SW480 (cell line): ENCODE results near the gene PAK6.
A peak's percentile ranks its signal among the peaks of the same experiment; 100 is the strongest.

Source experiments
- DNase-seq: peaks from one replicate; pipeline ENCODE4 v3.0.0-alpha.2; 2016; ENCODE audit warnings: low spot score

Gene PAK6

DNA sequence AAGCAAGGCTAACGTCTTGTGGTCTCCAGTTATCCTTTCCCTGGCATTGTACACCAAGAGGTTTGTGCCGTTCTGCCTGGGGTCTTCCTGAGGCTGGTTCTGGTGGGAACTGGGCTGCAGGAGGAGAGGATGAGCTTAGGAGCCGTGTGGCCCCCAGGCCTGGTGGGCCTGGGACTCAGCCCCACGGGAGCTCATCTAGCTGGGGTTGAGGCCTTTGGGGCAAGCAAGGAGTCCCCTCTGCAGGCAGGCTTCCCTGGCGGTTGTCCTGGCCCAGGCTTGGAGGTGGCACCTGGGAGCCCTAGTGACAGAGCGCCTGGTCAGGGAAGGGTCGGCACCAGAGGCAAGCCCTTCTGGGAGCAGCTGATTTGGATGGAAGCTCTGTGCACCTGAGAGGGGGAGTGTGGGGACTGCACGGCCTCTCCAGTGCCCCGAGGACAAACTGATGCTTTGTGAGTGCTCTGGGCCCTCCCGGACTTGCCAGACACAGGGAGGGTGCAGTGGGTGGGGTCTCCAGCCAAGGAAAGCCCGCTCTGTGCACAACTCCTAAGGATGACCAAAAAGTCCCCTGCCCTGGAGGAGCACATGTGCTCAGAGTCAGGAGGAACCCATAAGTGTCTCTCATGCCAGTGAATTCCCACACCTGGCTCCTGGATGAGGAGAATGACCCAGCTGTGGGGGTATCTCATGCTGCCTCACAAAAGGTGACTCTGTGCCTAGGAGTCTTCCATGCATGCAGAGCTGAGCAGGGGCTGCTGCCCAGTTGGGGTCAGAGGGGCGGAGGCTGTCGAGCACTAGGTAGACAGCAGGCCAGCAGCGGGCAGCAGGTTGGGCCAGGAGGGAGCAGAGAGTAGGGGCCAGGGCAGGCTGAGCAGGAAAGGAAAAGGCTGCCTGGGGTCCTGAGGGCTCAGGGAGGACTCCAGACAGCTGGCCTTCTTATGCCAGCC is 2.7 kb downstream of the PAK6 start:
- no peak for DNase-seq

DNA sequence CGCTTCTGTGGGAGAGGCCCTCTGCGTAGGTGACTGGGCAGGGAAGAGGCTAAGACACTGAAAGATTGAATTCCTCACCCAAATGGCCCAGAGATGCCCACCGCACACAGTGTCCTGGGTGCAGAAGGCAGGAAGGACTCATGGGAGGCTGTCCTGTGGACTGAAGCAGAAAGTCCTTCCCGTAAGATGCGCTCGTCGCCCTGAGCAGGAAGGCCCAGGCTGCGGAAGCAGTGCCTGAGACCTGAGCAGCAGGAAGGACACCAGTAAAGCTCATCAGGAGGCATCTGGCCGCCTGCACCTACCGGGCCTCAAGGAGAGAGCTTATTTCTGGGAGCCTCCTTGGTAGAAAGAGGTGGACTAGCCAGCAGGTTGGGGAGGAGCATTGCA is 3.3 kb downstream of the PAK6 start:
- DNase-seq, result no peak

DNA sequence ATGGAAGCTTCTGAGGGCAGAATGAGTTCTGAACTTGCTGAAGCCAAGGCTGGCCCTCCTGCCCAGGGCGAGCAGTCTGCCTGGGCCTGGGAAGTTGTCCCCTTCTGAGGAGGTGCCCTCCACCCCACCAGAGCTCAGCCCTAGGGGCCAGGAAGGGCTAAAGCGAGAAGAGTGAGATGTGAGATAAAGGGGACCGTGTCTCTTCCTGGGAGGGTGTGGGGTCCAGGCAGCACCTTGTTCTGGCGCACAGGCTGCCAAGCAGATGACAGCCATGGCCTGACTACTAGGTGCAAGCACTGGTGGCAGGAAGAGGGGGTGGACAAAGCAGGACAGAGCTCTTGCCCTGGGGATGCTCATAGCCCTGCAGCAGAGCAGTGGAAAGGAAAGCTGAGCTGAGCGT is 3.7 kb downstream of the PAK6 start:
- DNase-seq, result no peak

DNA sequence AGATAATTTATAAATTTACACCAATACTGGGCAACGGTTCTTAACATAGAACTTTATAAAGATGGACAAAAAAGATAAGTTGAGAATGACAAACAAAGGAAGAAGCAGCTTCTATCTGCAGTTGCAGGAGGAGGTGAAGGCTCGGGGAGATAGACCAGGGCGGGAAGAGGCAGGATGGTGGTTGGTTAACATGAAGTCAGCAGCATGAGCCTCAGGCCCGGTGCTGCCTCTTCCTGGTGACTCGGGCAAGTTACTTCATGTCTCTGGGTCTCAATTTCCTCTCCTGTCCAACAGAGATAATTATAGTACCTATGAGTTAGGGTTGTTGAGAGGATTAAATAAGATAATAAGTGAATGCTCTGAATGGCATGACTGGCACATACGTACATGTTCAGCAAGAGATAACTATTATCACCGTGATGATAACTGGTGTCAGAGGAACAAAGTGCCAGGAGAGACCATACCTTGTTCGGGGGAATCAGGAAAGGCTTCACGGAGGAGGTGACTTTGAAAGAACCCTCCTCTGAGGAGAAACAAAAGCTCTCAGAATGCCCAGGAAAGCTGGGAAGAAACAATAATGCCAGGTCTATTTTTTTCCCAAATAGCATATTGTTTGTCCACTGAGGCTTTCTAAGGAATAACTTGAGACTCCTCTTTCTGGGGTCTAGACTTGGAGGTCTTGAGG is 4.4 kb downstream of the PAK6 start:
- DNase-seq, result no peak

DNA sequence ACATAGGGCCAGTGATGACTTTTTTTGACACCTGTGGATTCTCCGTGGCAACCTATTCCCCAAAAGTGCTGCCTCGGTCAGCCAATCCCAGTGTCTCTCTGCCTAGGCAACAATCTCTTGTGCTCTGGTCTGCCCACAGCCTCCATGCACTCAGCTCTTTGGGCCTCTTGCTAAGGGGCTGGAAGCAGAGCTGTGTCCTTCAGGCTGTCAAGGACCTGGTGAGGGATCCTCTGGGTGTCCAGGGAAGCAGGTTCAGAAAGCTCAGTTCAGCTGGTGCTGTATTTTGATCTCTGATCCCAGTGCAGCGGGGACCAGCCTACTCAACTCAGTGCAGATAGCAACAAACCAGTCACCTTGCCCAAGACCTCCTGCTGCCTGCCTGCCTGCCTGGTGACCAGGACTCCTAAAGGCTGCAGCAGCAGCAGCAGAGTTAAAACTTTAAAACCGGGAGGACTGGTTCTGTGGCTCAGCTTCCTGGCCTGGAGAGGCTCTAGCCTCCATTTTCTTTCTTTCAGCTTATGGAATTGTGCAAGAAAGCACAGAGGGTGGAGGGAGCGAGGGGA is 6.2 kb downstream of the PAK6 start:
- no peak for DNase-seq

DNA sequence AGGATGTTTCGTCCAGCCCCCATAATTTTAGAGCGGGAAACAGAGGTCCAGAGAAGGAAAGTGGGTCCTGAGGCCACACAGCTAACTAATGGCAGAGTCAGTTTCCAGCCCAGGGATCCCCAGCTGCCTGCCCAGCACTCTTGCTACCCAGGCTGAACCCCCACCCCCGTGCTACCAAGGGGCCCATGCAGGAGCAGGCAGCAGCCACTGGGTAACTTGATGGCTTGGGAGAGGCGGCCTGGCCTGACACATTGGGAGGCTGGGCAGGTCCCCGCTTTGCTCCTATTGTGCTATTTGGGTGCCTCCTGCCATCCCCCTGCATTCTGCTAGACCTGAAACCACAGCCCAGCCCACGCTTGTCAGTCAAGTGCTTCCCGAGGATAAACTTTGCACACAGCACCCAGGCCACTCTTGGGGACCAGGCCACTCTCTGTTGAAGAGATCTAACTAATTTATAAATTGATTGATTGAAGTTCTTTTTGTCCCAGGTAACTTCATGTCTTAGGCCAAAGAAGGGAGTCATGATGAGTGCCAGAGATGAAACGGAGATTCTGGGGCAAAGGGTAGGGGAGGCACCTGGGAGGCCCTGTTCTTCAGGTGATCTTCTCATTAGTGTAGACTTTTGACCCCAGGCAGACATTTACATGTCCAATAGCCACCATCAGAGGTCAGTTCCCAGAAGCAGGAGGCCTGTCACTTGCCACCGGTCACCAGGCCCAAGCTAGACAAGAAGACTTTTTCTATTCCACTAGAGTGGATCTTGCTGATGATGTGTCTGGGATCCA is 7.0 kb downstream of the PAK6 start:
- no peak for DNase-seq

DNA sequence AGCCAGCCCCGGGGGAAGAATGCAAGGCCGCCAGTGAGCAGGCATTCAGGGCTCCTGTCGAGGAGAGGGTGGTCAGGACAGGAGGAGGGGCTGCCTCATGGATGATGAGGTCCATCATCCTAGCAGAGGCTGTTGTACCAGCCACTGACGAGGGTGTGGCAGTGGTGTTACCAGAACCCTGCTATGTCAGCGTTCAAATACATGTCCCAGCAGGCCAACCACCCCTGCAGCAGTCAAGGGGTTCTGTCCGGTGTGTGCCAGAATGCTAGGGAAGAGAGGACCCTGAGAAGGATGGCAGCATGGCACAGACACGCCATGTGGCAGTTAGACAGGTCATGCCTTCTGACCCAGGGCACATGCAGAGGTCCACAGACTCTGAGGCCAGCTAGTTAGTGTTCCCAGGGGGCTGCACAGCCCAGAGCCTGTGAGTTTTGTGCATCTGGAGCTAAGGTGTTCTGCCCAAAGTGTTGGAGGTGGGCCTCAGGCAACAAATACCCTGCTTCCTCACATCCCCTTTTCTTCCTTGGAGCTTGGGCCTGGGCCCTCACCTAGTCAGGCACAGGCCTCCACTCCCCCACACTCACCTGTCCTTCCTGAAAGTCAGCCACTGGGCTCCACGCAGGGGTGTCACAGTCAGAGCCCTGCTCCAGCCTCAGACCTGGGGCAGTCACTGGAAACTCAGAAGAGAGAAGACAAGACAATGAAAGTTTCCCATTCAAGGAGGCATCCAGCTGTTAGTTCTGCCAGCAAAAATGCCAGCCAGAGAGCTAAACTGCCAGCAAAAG is 7.8 kb downstream of the PAK6 start:
- no peak for DNase-seq

DNA sequence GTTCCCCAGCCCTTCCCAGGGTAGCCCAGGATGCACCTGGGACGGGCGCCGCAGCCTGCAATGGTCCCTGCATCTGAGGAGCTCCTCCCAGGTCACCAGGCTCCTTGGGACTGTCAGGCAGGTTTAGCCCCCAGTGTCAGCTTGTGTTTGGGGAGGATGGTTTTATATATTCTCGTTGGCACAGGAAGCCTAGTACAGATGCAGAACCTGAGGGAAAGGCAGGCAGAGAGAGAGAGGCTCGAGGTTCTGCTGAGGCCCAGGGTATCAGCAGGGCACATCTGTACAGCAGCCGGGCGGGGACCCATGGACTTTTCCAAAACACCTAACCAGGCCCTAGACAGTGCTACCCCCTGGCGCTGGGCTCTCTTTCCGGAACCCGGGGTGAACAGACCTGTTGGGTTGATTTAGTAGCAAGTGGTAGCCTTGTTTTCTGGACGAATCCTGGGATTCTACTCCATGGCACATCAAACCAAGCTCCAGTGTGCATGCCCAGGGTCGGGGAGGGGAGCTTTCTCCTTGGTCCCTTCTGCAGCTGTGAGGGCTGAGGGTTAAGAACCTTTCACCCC is 8.6 kb downstream of the PAK6 start:
- no peak for DNase-seq

DNA sequence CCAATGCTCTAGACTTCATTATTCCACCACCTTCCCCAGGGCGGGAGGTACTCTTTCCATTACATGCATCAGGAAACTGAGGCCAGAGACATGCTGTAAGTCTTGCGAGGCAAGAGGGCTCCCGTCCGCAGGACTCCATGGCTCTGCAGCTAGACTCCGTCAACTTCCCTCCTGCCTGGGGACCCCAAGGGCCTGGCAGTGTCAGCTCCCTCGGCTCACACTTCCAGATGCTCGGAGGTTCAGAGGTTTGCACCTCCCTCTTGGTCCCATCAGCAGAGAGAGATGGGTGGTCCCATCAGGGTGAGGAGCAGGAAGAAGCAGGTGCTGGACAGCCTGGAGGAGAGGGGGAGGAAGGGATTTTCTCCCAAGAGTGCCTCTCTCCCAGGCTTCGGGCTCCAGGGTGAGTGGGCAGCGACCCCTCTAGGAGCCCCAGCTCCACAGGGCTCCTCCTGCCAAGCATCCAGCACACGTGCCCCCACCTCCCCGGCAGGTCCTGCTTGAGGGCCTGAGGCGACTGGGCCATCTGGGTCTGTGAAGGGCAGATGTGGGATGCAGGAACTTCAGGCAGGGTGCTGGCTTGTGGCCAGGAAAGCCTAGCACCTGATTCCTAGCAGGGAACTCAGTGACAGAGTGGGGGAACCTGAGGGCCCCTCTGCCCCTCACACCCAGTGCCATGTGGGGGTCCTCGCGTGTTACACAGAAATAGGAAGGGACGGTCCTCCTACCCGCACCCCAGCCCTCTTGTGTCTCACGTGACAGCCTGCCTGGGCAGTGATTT is 9.3 kb downstream of the PAK6 start:
- DNase-seq, result no peak

DNA sequence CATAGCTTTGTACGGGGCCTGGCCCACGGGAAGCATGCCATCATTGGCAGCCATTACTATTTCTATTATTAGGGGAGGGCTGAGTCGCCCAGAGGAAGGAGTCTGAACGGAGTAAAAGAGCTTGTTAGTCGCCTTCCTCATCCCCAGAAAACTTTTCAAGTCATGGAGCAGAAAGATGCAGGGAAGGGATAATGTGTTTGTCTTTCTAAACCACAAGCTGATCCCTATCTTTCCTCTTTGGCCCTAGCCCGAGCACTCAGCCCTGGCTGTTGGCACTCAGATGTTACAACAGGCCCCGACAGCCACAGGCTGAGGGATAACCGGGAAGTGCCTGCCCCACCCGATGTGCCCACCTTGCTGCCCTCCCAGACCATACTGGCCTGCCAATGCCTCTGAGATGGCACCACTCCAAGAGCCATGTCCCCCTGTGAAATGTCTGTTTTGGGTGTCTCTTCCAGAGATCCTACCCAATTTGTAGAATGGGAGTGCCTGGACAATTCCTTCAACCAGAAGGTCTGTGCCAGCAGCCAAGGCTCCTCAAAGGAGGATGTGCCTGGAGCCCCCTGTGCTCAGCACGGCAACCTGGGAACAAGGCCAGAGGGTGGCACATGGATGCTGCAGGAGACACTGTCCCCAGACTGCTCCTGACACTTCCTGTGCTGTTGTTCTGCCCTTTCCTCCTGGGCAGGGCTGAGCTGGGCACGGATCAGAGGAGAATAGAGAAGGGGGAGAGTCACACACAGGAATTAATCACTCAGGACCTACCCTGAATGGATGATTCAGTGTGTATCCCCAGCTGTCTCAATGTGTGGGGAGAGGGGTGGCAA is 10.8 kb downstream of the PAK6 start:
- DNase-seq, result no peak

DNA sequence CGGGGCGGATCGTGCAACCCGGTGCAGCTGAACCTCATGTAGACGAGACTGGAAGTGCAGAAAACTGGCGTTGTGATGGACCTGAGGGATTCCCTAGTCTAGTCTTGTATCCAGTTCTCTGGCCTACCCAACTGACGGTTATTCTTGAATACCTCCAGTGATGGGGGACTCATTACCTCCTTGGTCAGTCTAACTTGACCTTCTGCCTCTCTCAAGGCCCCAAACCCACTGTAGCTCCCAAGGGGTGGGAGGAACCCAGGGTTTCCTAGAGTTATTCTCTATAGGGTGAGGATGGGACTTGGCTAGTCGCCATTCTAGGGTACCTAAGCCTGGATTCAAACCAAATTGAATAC is 11.4 kb downstream of the PAK6 start:
- no peak for DNase-seq

DNA sequence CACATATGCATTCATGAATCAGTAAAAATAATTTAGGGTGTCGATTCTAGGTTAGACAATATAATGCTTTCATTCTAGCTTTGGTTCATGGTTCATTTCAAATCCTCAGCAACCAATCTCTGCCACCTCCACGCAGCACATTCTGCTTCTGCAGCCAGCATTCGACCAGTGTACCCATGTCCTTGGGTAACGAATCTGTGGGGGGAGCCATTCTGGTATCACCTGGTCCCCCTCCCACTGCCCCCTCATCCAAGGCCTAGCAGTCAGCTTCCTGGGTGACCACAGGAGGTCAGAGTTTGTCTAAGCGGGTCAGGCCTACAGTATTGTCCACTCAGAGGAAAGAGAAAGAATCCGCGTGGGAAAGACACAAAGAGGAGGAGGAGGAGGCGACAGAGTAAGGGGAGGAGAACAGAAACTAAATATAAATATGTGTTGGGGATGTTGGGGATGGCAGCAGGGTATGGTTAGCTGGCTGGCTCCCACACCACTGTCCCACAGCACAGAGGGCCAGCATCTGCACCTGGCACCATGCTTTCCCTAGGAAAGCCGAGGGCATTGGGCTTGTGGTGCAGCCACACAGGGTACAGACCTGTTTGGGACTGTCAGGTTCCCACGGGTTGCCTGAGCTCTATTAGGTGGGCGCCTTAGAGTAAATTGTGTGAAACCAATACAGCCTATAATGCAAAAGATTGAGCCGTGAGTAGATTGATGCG is 12.1 kb downstream of the PAK6 start:
- DNase-seq, result no peak

DNA sequence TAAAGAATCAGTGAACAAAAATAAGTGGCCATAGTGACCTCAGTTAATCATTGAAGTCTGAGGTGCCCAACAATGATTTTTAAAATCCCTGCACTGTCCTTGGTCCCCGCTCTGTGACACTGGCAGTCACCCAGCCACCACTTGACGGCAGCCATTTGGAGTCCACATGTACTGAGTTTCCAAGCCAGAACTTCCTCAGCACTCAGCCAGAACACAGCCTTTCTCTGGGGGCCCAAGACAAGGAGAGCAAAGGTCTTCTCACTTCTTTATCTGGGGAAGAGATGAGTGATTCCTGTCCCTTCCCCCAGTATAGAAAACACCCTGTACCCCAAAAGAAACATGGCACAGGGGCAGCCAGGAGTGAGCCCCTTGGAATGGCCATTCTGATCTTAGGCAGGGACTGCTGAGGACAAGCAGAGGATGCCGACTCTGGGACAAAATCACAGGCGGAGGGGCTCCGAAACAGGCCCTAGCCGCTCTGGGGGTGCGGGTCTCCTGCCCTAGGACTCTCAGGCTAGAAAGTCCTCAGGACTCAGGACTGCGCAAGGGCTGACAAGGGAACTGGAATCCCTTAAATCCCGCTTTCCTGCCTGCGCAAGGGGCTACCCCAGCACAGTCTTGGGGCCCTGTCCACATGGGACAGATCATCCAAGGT is 12.8 kb downstream of the PAK6 start:
- no peak for DNase-seq

DNA sequence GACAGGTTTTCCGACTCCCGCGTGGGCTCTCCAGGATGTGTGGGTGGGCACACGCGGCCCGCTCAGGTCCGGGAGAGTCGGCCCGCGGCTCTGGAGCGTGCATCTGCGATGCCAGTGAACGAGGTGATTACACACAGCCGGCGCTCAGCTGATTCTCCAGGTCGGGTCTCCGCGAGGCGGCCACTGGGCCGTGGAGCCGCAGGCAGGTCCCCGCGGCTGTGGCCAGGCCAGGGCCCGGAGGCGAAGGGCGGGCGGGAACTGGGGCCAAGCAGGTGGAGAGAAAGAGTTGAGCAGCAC is 13.2 kb downstream of the PAK6 start:
- DNase-seq, result no peak

DNA sequence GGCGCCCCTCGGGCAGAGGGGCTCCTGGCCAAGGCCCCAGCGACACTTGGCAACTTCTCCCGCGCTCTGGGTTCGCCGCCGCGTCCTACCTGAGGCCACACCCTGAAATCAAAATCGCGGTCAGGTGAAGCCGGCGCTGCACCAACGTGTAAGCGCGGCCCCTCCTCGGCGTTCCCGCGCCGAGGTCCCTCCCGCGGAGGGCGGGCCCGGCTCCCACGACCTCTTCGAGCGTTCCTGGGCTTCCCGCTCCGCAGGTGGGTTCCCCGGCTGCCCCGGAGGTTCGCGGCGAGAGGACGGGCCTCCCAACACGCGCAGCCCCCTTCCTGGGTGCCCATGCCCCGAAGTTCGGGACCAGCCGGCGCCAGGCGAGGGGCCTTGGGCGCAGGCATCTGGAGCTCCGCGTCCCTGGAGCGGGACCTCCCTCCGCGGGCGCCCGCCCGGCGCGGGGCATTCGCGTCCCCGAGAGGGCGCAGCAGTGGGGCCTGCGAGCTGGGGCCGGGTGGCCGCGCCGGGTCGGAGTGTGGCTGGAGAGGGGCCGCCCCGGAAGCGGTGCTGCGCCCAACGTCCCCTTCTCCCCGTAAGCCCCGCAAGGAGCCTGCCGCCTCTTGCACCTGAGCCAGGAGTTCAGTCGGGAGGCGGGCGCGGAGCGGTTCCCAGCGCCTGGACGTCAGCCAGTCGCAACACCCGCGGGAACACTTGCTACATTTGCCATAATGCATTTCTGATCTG is 13.7 kb downstream of the PAK6 start:
- peak; percentile 26 for DNase-seq

DNA sequence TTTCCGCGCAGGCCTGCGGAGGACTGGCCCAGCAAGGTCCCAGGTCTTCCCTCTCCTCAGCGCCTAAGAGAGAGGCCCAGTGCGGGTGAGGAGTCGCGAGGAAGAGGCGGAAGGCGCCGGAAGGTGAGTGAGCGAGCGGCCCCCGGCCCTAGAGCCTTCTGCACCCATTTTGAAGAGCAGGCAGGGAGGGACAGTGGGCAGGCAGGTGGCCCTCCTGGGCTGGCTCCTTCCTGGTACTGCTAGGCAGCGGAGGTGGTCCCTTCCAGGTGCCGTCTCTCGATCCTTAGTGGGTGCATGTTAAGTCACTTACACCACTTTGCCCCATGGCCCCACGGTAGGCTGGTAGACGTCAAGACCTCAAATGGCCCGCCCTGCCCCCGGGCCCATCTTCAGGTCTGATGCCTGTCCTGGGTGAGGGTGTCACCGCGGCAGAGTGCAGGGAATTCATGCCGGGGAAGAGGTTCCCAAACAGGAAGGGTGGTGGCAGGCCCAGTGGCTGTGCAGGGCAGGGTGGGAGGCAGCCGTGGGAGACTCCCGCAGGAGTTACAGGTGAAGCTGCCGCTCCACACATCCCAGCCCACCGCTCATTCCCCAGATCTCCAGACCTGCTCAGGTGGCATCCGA is 14.4 kb downstream of the PAK6 start:
- DNase-seq, result no peak

DNA sequence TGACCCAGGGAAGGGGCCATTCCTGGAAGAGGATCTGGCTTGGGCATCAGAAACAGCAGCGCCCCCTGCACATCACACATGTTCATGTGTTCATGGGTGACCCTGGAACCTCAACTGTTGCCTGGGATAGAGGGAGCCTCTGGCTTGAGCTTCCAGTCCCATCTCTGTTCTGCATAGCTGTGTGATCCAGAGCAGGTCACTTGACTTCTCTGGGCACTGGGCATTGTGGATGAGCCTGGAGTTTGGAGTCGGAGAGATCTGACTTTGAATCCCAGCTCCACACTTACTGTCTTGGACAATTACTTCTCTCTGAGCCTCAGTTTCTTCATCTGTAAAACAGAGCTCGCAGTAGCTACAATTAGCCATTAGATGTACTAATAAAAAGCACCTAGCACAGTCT is 15.6 kb downstream of the PAK6 start:
- no peak for DNase-seq

DNA sequence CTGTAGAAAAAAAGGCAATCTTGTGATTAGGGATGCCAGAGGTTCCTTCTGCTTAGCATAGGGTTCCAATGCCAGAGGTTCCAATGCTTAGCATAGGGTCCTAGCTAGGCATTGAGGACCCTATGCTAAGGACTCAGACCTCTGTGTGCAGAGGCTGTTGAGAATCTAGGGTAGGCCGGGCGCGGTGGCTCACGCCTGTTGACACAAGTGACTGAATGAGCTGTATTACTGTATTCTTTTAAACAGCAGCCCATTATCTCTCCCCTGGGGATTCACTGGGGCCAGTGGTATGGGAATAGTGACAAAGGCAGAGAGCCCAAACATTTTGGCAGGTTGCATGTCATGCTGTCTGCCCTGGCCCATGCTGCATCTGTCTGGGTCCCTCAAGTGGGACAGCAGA is 16.2 kb downstream of the PAK6 start:
- DNase-seq, result no peak
